Left ventricle myocardium superior (tissue), 1 donor: ENCODE results near the gene INPP4A. TPM values are rescaled to one million over a fixed set of nuclear protein-coding genes. Genes with fewer than 3 reads are reported as not detected.
"Not testable (repeated sequence)": the region's sequence is repeated elsewhere in the genome, so short reads cannot be mapped to it uniquely, and the experiment has no call there.

Experiments used
- ATAC-seq: fragments of 200-7000 bp; cut with Tn5 transposase; one replicate; pipeline ENCODE4 v1.9.1; 2020; ENCODE audit warnings: mild to moderate bottlenecking, moderate library complexity
- DNase-seq: peaks from one replicate; pipeline ENCODE4 v3.0.0-alpha.2; 2020
- intact Hi-C: fragments of 100-400 bp; cut with micrococcal nuclease; formaldehyde crosslinking; loops from one replicate; pipeline ENCODE4 v1.11.0; 2022
- long read RNA-seq: library from polyadenylated mRNA; unstranded; transcript quantifications from one replicate; pipeline ENCODE4 v2.0.0, GENCODE V29; 2021
- total RNA-seq: library from RNA; stranded (reverse); fragmentation: NEBNext Ultra II Directional; extraction: Animal tissue kit (Norgen Biotek cat#: 25700); gene quantifications from one replicate; pipeline ENCODE4 v1.2.1, GENCODE V29; 2021
- donor health status: DM: no; HTN: yes; CAD: no; lungs with severe emphysema.

The INPP4A gene
- 16.3 TPM for total RNA-seq
- long read RNA-seq, partial matches to known transcripts, result 9 of 25 reads
- long read RNA-seq, other reads (novel, unspliced or antisense), result 15 of 25 reads

GRCh38 chr2:98444436-98445176 is at the start of gene INPP4A:
Gene INPP4A, plus strand, starts transcription at chr2:98444858. Its CDS starts 75,191 bp downstream, at chr2:98520049.
- intact Hi-C loops, result no loop called here
- DNase-seq, result peak; percentile 89
- peak; percentile 95 for ATAC-seq

DNA sequence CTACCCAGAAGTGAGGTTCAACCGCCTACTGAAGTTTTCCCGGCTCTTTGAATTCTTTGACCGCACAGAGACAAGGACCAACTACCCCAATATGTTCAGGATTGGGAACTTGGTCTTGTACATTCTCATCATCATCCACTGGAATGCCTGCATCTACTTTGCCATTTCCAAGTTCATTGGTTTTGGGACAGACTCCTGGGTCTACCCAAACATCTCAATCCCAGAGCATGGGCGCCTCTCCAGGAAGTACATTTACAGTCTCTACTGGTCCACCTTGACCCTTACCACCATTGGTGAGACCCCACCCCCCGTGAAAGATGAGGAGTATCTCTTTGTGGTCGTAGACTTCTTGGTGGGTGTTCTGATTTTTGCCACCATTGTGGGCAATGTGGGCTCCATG is 48.7 kb upstream of the INPP4A start:
- DNase-seq (no peak), ATAC-seq (no peak)
- intact Hi-C loops, result no loop called here

DNA sequence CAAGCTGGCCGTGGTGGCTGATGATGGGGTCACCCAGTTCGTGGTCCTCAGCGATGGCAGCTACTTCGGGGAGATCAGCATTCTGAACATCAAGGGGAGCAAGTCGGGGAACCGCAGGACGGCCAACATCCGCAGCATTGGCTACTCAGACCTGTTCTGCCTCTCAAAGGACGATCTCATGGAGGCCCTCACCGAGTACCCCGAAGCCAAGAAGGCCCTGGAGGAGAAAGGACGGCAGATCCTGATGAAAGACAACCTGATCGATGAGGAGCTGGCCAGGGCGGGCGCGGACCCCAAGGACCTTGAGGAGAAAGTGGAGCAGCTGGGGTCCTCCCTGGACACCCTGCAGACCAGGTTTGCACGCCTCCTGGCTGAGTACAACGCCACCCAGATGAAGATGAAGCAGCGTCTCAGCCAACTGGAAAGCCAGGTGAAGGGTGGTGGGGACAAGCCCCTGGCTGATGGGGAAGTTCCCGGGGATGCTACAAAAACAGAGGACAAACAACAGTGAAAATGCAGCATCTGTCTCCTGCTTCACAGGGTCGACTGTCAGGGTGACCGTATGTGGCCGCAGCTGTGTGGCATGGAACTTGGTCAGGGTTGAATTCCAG is 47.8 kb upstream of the INPP4A start:
- no peak for ATAC-seq
- intact Hi-C loops, result no loop called here
- DNase-seq, result no peak

DNA sequence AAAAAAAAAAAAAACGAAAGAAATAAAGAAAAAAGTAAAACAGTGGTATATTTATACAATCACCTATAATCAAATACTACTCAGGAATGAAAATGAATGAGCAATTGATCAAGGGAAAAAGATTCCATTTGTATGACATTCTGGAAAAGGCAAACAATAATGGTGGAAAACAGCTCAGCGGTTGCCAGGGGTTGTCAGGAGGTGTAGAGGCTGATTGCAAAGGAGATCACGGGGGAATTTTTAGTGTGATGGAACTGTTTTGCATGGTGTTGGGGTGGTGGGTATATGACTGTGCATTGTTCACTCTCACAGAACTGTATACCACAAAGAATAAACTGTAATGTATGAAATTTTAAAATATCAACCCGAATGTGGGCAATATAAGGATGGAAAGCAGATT is 45.5 kb upstream of the INPP4A start:
- ATAC-seq (no peak), DNase-seq (no peak)
- intact Hi-C loops, result no loop called here

GRCh38 chr2:98403878-98404277 is 40.8 kb upstream of the INPP4A start:
- intact Hi-C loops, result no loop called here
- no peak for DNase-seq
- ATAC-seq, result no peak

DNA sequence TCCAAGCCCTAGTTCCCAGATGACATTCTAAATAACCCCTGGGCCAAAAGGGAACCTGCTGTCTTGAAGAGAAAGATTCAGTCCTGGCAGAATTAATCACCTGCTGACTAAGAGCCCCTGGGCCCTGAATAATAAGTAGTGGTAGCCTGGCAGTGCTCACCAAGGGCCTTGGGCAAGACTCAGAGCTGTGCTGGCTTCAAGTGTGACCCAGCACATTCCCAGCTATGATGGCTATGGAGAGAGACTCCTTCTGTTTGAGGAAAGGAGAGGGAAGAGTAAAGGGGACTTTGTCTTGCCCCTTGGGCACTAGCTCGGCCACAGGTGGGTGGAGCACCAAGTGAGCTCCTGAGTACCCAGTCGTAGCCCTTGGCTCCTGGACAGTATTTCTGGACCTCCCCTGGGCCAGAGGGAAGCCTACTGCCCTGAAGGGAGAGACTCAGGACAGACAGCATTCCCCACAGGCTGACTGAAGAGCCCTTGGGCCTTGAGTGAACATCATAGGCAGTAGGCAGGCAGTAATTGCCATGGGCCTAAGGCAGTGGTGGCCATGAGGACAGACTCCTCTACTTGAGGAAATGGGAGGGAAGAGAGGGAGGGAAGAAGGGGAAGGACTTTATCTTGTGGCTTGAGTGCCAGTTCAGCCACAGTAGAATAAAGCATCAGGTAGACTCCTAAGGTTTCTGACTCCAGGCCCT is 40.0 kb upstream of the INPP4A start:
- ATAC-seq, result no peak
- intact Hi-C loops, result no loop called here

GRCh38 chr2:98405301-98405700 is 39.4 kb upstream of the INPP4A start:
- no peak for ATAC-seq
- DNase-seq, result no peak
- intact Hi-C loops, result no loop called here

More for the DNA sequence above, 40.0 kb upstream of the INPP4A start:
- no peak for DNase-seq

DNA sequence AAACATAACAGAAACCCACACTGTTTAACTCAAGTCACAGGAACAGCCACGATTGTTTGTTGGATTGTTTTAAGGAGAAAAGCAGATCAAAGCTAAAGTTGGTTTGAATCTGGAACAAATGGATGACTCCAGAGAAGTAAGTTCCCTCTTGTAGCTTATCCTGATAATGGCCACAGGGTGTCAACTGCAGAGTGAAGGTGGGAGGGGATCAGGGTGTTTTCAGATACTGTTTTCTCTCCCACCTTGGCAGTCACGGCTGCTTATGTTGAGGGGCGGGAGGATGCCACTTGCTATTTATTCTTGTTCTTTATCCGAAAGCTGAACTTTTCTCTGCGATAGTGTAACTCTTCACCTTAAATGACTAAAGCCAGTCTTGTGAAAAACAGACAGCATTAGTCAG is 36.5 kb upstream of the INPP4A start:
- ATAC-seq (no peak), DNase-seq (no peak)
- intact Hi-C loops, result no loop called here

DNA sequence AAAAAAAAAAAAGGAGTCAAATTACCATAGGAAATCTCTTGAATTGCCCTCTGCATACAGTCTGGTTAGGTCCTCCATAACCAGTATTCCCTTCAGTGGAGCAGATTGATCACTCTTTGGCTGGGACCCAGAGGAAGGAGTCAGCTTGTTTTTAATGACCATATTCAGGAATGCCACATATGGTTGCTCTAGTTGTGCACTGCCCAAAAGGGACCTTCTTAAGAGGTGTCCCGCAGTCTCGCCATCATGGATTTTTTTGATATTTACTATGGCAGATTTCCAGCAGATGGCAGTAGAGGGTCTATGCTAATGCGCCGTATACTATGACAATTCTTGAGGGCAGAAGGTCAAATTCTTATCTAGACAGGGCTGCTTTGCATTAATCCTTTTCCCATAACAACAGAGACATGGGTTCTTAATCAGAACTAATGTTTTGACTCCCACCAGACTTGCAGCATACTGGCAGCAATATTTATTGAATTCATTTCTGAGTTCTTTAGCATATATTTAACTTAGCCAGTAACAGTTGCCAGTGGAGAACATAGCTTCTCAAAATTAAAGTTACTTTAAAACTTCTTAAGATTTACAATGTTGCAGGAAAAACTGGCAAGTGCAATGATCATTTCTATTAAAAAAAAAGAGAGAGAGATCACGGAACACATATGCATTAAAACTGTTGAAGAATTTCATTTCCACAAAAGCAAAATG is 31.8 kb upstream of the INPP4A start:
- ATAC-seq (peak; percentile 86), DNase-seq (no peak)
- intact Hi-C loops, result no loop called here

DNA sequence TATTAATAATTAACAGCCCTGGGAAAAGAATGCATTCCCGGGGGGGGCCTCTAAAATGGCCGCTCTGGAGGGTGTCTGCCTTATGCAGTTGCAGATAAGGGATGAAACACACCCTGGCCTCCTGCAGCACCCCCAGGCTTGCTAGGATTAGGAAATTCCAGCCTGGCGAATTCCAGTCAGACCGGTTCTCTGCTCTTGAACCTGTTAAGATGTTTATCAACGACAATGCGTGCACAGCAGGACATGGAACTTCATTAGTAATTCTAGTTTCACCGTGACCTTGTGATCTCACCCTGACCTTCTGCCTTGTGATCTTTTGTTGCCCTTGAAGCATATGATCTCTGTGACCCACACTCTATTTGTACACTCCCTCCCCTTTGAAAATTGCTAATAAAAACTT is 30.4 kb upstream of the INPP4A start:
- intact Hi-C loops, DNase-seq, ATAC-seq: not testable (repeated sequence)

DNA sequence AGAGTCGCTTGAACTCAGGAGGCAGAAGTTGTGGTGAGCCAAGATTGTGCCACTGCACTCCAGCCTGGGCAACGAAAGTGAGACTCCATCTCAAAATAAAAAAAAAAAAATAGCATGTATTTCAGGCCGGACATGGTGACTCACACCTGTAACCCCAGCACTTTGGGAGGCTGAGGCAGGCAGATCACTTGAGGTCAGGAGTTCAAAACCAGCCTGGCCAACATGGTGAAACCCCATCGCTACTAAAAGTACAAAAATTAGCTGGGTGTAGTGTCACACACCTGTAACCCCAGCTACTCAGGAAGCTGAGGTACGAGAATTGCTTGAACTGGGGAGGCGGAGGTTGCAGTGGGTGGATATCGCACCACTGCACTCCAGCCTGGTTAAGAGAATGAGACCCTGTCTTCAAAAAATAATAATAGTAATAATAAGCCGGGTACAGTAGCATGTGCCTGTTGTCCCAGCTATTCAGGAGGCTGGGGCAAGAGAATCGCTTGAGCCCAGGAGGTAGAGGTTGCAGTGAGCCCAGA is 28.9 kb upstream of the INPP4A start:
- DNase-seq, ATAC-seq, intact Hi-C loops: not testable (repeated sequence)

GRCh38 chr2:98416383-98417159 is 28.1 kb upstream of the INPP4A start:
- intact Hi-C loops, result no loop called here
- DNase-seq, result no peak
- no peak for ATAC-seq

DNA sequence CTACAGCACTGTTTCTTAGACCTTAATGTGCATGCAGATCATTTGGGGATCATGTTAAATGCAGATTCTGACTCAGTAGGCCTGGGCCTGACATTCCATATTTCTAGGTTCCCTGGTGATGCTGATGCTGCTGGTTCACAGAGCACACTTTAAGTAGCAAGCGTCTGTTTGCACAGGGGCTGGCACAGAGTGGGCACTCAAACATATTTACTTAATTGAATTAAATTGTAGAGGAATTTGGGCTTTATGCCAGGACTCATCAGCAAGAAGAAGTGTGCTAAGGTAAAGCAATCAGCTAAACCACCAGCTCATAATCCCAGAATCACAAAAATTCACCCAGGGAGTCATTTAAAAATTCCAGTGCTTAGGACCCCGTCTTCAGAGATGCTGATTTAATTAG is 25.1 kb upstream of the INPP4A start:
- intact Hi-C loops, result no loop called here
- ATAC-seq (no peak), DNase-seq (no peak)

GRCh38 chr2:98419977-98420725 is 24.5 kb upstream of the INPP4A start:
- no peak for DNase-seq
- peak; percentile 26 for ATAC-seq
- intact Hi-C loops, result no loop called here

GRCh38 chr2:98422449-98422848 is 22.2 kb upstream of the INPP4A start:
- ATAC-seq, result no peak
- intact Hi-C loops, result no loop called here
- DNase-seq, result no peak

GRCh38 chr2:98426771-98427170 is 17.9 kb upstream of the INPP4A start:
- intact Hi-C loops, result no loop called here
- ATAC-seq, result no peak
- DNase-seq, result no peak

- DNase-seq, result no peak
- no peak for ATAC-seq
- intact Hi-C loops, result no loop called here
Observed at GRCh38 chr2:98432145-98432544, 12.5 kb upstream of the INPP4A start.

GRCh38 chr2:98433363-98433964 is 11.2 kb upstream of the INPP4A start:
- ATAC-seq (no peak), DNase-seq (no peak)
- intact Hi-C loops, result no loop called here
